Measurements from ENCODE around the gene QRICH1.

- no peak for TF ChIP-seq CTCF (IDR thresholded peaks at IDR 0.05)
- TF ChIP-seq POLR2A (IDR thresholded peaks at IDR 0.05) = no peak
Observed at GRCh38 chr3:49135499-49135898, 41.6 kb upstream of the QRICH1 start.
